HS-27A (cell line): ENCODE measurements around the gene NEDD9.

Experiments
- DNase-seq: peaks from one replicate; pipeline ENCODE4 v3.0.0-alpha.2; 2012; ENCODE audit warnings: low read depth, missing footprints

NEDD9 gene

DNA sequence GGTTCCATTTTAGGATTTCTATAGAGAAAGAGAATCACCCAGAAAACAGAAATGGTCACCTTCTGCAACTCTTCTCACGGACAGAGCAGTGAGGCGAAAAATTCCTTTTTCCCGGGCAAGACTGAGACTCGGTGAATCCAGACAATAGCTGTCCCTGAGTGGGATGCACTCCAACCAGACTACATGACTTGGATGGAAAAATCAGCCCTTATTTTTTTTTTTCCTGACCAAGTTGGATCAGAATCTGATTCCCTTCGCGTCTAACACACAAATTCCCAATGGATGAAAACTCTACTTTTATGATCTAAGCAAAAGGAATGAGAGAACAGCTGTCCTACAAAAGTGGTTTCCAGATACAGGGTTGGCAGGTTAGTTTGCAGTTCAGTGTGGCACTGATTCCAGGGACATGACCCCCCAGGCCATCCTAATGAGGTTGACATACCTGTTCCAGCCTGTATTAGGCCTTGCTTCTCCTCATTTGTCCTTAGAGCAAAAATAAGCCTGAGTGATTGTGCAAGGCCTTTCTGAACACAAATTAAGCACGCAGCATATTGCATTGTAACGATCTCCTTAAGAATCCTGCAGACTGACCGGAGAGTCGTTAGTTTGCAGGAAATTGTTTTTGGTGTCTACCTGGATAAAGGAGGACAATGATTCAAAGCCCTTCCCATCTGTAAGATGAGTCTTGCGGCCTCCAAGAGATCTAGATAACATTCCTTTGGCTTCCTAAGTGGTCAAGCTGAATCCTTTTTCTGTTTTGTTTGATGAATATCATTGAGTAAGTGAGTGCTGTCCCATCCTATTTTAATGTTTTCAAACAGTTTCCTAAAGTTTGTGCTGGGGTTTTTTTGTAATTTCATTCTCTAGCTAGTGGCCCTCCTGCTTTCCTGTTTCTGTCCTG lies 1.5 kb upstream of the NEDD9 start:
- no peak for DNase-seq

DNA sequence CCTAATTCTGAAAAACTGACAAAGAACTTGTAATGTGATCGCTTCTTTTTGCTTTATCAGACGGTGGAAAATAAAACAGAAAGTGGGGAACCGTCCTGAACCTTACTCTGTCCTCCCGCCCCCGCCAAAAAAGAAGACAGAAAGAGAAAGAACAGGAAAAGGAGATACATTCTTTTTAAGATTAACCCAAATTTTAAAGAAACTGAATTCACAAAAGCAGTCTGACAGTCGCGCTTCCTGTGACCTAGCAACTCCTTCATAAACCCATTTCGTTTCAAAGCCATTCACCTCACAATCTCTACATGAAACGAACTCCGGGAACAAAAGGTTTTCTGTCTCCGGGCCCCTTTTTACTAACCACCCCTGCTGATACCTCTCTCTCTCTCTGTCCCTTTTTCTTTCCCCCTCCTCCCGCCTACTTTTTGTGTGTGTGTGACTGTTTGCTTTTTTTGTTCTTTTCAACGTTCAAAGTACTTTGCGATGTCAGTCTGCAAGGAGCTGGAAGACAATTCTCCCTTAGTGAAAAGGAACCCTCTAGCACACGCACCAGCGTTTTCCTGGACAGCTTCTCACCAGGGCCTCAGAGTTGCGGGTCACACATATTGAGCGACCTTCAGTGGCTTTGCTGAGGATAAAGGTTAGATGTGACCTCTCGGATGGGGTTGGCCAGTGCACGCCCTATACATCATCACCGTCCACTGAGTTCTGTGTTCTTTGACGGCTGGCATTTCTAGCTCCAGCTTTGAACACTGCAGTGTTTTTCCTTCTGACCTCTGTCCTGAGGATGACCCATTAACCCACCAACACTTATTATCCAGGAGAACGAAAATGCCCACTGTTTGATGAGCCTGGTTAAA lies 530 bp upstream of the NEDD9 start:
- DNase-seq: no peak

DNA sequence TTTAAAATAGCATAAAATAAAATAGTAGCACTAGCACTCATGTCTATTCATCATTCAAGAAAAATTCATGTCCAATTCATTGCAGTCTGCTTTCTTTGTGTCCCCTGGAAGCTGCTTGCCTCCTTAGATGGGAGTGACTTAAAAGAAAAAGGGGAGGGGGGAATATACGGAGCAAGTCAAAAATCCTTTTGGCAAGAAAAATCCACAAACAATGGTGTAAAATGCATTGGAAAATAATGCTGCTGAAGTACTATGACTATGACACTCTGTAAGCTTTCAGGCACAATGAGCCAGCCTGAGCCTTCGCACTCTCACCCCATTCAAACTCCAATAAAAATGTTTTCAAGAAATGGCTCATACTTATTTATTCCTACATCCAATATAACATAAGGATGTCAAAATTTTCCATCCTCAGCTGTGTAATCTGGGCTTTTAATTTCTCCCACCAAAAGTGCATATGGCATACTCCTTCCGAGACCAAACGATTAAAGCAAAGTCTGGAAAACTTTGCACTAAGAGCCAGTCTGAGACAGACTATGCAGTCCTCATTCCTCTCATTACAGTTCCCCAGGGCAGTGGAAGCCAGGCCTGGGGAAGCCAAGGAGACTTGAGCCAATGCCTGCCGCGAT lies 790 bp downstream of the NEDD9 start:
- DNase-seq: peak; percentile 59

DNA sequence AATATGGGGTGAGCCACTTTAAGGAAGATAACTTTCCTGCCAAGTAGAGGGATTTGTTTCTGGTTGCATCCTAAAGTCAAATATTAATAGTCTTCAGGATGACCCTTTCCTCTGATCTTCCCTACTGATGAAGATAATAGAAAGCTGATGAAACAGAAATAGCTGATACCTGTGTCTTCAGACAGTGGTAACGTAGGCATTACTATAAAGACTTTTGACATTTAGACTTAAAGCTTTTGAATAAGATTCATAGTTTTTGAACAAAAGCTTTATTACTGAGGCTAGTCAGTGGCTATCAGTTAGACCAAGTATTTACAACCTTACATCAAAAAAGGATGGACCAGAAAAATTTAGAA lies 1.4 kb downstream of the NEDD9 start:
- no peak for DNase-seq

DNA sequence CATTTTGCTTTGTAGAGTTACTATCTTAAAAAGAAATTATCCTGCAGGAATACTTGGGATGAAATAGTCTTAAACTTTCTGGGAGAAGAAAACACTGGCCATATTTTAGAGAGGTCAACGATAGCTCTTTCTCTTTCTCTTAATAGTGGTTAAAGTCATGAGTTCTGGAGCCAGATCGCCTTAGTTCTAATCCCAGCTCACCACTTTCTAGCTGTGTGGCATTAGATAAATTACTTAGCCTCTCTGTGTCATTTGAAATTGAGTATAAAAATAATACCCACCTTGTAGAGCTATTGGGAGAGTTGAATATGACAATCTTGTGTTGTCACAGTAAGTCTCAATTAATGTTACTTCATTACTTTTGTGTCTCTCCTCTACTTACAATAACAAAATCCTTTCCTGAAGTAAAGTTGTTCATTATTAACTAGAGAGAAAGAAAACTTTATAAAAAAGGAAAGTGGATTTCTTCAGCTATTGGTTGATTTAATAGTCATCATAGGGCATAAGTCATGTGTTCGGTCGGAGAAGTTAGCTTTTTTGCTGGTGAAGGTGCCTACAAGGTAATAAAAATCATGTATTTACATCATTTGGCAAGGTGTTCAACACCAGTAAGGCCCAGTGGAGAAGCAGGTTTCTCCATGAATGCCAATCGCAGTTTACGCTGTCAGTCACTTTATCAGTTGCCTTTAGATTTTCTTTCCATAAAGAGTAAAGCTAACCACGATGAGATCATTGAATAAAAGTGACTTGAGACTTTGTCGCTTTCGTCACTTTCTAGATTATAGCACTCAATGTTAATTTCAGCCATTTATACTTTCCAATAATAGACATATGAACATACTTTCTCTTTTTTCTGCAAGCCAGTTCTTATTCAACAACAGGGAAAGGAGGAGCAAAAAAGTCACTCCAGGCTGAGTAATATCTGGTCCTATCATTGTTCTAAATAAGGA lies 2.0 kb downstream of the NEDD9 start:
- no peak for DNase-seq

DNA sequence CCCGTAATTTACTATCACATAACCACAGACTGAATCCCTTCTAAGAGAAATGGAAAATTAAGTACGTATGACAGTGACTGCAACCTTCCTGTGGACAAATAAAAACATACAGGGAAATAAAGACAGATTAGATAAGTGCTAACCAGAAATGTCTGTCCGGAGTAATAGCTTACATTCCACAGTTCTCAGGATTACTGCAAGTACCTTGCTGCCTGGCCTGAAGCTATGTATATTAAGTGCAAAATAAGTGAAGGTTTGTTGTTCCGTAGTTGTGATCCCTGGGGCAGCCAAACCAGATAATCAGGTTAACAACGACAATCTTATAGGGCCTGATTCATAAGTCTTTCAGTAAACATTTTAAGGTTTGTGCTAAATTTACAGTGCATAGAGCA lies 2.8 kb downstream of the NEDD9 start:
- DNase-seq: no peak

DNA sequence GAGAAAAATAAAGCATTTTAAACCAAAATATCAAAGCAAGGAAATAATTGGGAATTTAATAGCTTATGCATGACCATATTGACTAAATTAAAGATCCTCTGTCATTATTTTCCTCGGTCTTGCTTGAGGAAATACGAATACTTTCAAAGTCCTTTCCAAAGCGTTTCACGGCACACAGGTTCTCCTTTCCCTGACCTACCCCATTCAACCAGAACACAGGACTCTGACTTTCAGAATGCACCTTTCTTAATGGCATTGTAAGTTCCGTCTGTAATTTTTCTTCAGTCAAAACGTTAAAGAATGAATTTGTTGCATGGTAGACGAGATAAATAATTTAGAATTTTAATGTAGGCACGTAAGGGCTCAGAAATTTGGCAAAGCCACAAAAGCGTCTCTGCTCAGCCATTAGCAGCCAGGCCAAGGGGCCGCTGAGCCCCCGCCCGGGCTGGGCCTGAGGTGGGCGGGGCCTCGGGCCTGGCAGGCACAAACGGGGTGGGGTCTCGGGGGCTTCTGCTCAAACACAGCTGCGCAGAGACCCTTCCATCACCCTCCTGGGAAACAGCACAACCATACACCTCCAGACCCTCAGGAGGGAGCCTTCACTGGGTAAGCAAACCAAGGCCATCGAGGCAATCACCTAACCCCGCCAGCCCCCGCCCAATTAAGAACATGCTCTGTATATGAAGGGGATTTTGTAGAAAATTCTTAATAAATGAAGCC lies 3.4 kb downstream of the NEDD9 start:
- DNase-seq: no peak

DNA sequence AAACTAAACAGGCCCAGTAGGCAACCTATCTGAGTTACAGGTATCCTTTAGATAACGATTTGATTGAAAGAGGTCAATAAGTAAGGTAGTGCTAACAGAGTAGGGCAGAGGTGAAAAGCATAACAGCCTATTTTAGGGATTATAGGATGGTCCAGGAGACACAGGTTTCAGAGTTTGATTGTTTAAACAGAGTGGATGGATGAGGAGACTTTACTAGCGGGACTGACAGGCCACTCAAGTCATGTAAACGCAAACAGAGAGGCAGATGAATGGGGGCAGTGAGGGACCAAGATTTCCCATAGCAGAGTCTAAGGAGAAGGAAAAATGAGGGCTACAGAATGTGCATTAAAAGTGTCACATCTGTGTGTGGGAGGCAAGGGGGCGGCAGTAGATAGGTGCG lies 4.8 kb downstream of the NEDD9 start:
- no peak for DNase-seq

DNA sequence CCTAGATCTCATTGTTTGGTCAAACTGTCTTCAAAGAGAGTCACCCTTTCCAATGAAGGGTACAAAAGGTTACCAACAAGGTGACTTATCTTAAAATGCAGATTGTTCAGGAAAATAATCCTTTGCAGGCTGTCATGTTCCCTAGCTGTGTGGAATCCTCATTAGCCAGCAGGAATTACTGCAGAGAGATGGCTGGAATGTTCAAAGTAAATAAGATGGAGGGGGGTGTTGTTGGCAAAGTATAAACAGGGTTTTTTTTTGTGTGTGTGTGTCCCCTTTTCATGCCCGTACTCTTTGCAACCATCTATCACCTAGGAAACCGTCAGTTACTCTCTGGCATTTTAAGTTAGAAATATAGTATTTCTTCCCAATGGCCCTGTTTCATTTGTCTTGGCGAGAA lies 6.5 kb downstream of the NEDD9 start:
- no peak for DNase-seq

DNA sequence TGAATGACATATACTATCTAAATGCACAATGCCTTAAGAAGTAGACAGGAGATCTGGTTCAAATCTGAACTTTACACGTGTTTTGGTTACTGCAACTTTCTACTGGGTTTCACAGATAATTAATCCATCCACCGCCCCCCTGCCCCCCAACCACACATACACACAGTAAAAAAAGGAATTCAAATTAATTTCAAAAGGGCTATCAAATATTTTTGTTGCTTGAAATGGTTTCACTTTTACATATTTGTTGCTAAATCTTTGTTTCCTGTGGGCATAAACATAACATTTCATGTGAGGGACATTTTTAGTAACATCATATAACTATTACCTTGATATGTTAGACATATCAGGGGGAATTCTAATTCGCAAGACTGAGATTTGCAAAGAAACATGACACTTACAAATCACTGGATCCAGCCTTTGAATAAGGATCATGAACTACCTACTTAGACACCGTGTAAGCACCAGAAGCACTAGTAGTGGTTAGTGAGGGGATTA lies 7.5 kb downstream of the NEDD9 start:
- no peak for DNase-seq

DNA sequence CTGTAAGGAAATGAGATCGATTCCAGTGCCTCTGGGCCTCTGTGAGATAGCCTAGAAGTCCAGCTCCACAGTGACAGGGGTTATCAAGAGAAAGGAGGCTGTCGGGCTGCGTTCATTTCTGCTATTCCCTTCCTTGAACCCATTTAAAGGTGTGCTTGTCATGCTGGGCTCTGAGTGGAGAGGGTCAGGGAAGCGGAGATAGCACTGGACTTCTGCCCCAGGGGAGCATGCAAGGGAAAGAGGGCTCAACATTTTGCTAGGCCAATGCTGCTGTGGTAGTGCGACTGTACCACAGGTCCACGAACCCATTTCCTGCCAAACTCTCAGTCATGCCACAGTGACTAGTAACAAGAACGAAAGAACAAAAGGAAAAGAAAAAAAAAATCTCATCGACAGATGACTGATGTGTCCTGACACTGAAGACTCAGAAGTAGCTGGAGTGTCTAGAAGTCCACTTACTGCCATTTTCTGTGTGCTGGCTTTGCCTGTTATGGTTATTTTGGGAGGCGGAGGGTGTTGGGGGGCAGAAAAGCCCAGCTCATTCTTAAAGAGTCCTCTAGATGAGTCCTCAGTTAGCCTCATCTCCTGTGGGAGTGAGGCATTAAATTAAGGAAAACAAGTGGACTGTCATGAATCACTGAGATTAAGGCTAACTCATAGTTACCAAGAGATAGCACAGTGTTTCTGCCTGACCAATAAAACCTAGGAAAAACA lies 8.1 kb downstream of the NEDD9 start:
- DNase-seq: no peak

DNA sequence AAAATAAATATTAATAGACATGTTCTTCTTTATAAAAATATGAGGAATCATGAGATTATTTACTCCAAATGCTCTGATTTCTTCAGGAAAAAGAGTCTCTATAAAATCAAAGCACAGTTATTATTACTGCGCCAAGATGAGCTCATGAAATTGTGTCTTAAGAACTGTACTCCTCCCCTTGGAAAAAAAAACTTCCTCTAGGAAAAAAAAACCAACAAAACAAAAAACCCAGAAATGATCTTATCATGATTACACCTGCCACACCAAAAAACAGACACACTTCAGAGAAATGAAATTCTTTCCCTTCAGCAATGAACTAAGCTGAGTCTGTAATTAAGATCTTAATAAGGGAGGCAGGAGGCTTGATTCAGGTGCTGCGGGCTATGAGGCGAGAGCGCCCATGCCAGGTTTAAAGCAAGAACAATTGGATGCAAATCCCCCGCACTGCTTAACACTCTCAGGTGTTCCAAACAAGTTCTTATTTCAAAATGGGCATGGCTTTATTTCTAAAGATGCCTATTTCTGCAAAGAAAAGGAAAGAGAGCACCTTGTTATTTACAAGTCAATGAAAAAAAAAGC lies 9.1 kb downstream of the NEDD9 start:
- DNase-seq: no peak

DNA sequence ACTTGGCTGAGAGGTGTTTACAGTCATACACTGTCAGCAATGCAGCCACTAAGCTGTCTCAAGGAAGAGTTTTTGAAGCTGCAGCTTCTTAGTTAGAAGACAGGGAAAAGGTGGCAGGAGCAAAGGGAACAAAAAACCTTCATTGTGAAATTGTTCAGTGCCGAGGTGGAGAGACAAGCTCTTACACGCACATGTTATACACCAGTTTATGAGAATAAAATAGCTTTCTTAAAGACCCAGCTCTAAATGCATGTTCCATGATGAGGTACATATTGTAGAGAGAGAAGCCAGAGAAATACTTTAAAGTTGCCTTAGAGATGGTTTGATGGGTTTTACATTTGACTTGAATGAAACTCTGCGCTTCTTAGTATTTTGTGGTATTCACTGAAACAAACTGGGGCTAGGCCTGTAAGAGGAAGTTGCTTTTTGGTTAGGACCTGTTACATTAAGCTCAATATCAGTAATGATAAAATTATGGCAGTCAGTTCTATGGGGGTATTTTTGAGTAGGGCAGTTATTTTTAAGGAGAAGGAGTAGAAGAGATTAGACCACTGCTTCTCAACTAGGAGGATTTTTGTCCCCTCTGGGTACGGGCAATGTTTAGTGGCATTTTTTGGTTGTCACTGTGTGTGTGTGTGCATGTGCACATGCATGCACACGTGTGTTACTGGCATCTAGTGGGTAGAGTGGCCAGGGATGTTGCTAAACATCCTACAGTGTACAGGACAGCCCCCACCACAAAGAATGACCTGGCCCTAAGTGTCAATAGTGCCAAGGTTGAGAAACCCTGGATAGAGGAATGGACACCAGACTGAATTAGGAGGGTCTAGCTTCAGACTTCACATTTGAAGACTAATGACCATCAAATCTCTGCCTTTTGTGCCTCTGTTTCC lies 9.8 kb downstream of the NEDD9 start:
- no peak for DNase-seq

DNA sequence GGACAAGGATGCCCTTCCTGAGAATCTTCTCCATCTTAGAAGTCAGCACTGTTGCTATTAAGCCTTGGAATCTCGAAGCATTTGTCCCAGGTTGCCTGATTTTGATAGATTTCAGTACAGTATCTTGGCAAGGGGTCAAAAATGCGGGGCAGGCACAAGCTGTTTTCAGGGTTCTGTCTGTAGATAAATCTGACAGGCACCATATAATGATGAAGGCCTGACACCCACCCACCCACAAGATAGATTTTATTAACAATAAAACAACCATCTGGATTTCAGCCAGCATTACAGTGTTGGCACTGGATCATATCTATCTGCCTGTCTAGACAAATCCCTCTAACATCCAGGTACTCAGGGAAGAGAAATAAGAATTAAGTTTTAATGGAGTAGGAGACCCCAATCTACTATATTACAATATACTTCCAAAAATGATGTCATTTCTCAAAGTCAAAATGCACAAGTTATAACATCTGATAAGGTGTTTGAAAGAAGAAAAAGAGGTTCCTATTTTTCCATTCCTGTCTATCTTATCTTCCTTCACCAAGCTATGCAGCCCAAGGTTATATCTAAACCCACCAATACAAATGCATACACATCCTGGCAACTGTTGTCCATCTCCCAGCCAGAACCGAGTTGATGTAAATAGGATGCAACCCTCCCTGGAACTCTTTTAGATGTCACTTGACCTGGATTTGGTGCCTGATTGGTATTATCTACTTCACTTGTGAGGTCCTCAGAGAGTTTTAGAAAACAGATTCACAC lies 10.7 kb downstream of the NEDD9 start:
- no peak for DNase-seq

DNA sequence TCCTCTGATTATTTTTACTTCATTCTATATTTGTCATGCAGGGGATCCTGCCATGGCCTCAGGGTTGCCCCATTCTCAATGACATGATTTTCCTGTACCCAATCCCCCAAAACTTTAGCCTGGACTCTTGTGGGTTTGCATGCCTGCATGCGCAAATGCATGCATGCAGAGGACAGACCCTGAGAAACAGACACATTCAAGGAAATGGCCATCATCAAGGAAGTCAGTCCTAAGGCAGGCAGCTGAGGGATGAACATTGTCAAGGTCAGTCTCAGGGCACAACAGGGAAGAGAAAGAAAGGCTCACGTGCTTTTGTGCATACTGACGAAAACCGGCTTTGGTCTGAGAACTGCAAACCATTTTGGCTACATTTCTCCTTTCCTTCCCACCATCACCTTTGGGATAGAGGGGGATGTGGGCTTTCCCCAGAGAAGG lies 13.1 kb downstream of the NEDD9 start:
- no peak for DNase-seq

DNA sequence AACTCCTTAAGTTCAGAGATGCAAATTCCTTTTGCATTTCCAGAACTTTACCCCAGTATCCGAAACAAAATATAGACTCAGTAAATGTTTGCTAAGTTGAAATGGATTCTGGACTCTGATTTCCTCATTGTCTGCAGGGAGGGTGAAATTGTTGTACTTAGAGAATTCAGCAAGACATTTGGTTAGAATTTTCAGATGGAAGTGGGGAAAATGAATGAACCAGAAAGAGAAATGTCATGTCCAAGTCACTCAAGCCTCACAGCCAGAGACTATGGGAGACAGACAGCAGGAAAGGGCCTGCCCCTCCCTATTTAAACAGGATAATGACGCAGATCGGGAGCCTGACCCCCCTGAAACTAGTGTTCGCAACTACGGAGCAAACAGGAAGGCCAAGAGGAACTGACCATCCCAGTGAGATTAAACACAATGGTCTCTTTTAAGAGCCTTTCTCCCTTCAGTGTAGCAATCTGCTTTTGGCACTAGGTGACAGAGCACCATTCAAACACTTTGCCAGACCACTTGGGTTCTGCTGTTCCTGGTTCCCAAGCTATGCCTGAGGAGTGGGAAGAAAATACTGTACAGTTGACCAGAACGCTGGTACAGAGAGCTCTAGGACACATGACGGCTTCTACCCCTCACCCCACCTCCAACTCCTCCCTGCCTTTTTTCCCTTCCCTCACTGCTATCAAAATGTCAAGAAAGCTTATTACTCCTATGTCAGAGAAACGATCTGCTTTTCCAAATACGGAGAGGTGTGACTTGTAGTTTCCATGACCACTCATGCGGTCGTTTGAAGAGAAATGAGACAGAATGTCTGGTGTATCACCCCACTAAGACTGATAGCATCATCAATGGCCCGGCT lies 13.7 kb downstream of the NEDD9 start:
- no peak for DNase-seq

DNA sequence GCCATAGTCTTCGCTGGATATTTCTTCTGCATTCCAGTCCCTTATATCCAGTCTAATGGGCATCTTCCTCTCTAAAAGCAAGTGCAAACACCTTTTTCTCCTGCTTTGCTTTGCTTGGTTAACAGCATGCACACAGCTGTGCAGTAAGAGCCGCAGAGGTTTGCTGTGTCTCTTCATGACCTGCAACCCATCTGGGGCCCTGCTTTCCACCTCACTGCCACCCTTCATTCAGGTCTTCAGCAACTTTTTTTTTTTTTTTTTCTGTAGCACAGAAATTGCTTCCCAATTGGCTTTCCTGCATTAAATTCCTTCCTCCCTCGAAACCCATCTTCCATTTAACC lies 14.4 kb downstream of the NEDD9 start:
- DNase-seq: no peak
